Measurements from ENCODE around the gene HOXB7. TPM values are rescaled to one million over a fixed set of nuclear protein-coding genes. Genes with fewer than 3 reads are reported as not detected.

HOXB7 gene
- polyA plus RNA-seq, 3 donors, result not detected

GRCh38 chr17:48637323-48638260 is 26.8 kb upstream of the HOXB7 start:
- Histone ChIP-seq H3K9ac (ENCODE audit: insufficient read depth, low read length, poor library complexity, severe bottlenecking) (no peak overlapping the region), H2AFZ (ENCODE audit: insufficient read depth, low read depth, low read length, poor library complexity, severe bottlenecking) (no peak overlapping the region), H3K36me3 (replicated peaks in 1 of 2; ENCODE audit: control insufficient read depth in 1 of 2, insufficient read depth in 2 of 2, low read length in 2 of 2) (no peaks in the 10 kb centered on the region), H3K27me3 (ENCODE audit: control insufficient read depth in 2 of 2, insufficient read depth in 2 of 2, low read length in 2 of 2) (peaks cover 84 to 100% of the 10 kb centered on the region in 2 donors), H3K4me2 (replicated peaks; ENCODE audit: extremely low read depth, low read length, poor library complexity, severe bottlenecking) (no peak overlapping the region), H3K4me3 (replicated peaks in 1 of 3; ENCODE audit: low read depth in 2 of 3, low read length in 3 of 3) (no peak overlapping the region), H3K9me3 (replicated peaks in 1 of 2; ENCODE audit: control insufficient read depth in 1 of 2, insufficient read depth in 1 of 2, low read length in 2 of 2) (peaks cover 0 to 21% of the 10 kb centered on the region in 2 donors), H3K4me1 (ENCODE audit: control insufficient read depth in 1 of 2, insufficient read depth in 2 of 2, low read length in 2 of 2) (no peaks in the 10 kb centered on the region), H3K79me2 (ENCODE audit: insufficient read depth, low read length) (no peaks in the 10 kb centered on the region), H3K27ac (ENCODE audit: low read depth in 1 of 2, low read length in 2 of 2) (no peak overlapping the region), H4K20me1 (ENCODE audit: insufficient read depth, low read length) (no peaks in the 10 kb centered on the region)
- Mint-ChIP-seq H3K27me3 (ENCODE audit: low read depth in 3 of 3) (peaks cover 92 to 99% (median 96%) of the 10 kb centered on the region in 3 donors), H3K4me3 (peak overlapping the region in 1 of 2 donors; percentile 61), H3K4me1 (peaks cover 8% of the 10 kb centered on the region), H3K27ac (no peak overlapping the region), H3K9me3 (peaks cover 0 to 32% (median 13%) of the 10 kb centered on the region in 7 donors), H3K36me3 (peaks cover 0 to 6% of the 10 kb centered on the region in 2 donors)
- intact Hi-C loops (cut with micrococcal nuclease), result no loop called here
- no peak for DNase-seq
- 85% methylated on average over 9 of the region's 18 CpGs for WGBS (ENCODE audit: insufficient coverage)
- no peak for TF ChIP-seq CTCF (IDR thresholded peaks at IDR 0.05)

GRCh38 chr17:48636177-48637018 is 25.6 kb upstream of the HOXB7 start:
- Mint-ChIP-seq H3K27ac (no peak overlapping the region), H3K9me3 (peaks cover 0 to 21% (median 11%) of the 10 kb centered on the region in 7 donors), H3K4me1 (peaks cover 4% of the 10 kb centered on the region), H3K27me3 (ENCODE audit: low read depth in 3 of 3) (peaks cover 91 to 99% (median 96%) of the 10 kb centered on the region in 3 donors), H3K36me3 (peaks cover 0 to 4% of the 10 kb centered on the region in 2 donors), H3K4me3 (peak overlapping the region in 1 of 2 donors; percentile 84)
- peaks cover 86 to 100% of the 10 kb centered on the region in 2 donors for H3K27me3 ChIP-seq (ENCODE audit: control insufficient read depth in 2 of 2, insufficient read depth in 2 of 2, low read length in 2 of 2)
- no peaks in the 10 kb centered on the region for H3K79me2 ChIP-seq (ENCODE audit: insufficient read depth, low read length)
- no peaks in the 10 kb centered on the region for H3K36me3 ChIP-seq (replicated peaks in 1 of 2; ENCODE audit: control insufficient read depth in 1 of 2, insufficient read depth in 2 of 2, low read length in 2 of 2)
- no peaks in the 10 kb centered on the region for H3K4me1 ChIP-seq (ENCODE audit: control insufficient read depth in 1 of 2, insufficient read depth in 2 of 2, low read length in 2 of 2)
- H2AFZ ChIP-seq (ENCODE audit: insufficient read depth, low read depth, low read length, poor library complexity, severe bottlenecking), result no peak overlapping the region
- no peak overlapping the region for H3K4me3 ChIP-seq (replicated peaks in 1 of 3; ENCODE audit: low read depth in 2 of 3, low read length in 3 of 3)
- intact Hi-C loops (cut with micrococcal nuclease), result no loop called here
- no peak overlapping the region for H3K9ac ChIP-seq (ENCODE audit: insufficient read depth, low read length, poor library complexity, severe bottlenecking)
- peaks cover 0 to 17% of the 10 kb centered on the region in 2 donors for H3K9me3 ChIP-seq (replicated peaks in 1 of 2; ENCODE audit: control insufficient read depth in 1 of 2, insufficient read depth in 1 of 2, low read length in 2 of 2)
- TF ChIP-seq CTCF (IDR thresholded peaks at IDR 0.05), result peak; percentile 75
- DNase-seq, result peak in 2 of 3 donors; percentile 10 to 35
- no peak overlapping the region for H3K27ac ChIP-seq (ENCODE audit: low read depth in 1 of 2, low read length in 2 of 2)
- WGBS (ENCODE audit: insufficient coverage), result 2% methylated on average over 27 of the region's 39 CpGs
- H4K20me1 ChIP-seq (ENCODE audit: insufficient read depth, low read length), result no peaks in the 10 kb centered on the region
- no peak overlapping the region for H3K4me2 ChIP-seq (replicated peaks; ENCODE audit: extremely low read depth, low read length, poor library complexity, severe bottlenecking)

Data from CD14-positive monocyte (primary cell).